ENCODE data around the gene GALNT8. TPM values are rescaled to one million over a fixed set of nuclear protein-coding genes. Genes with fewer than 3 reads are reported as not detected.

Gene GALNT8
- total RNA-seq (2021) (not detected in 2 replicates), Bru-seq, nascent RNA (percentile 14 among the genes with signal in this experiment), BruChase-seq, experiment 1, labeled RNA remaining after a 2-hour chase (percentile 22 among the genes with signal in this experiment), BruChase-seq, experiment 2, labeled RNA remaining after a 6-hour chase (percentile 22 among the genes with signal in this experiment)
- long read RNA-seq = 0 reads

GRCh38 chr12:4719821-4720636 is at the start of gene GALNT8:
TSS of gene GALNT8 (plus strand) at chr12:4720400. CDS start at chr12:4720678, 278 bp downstream.
- TF ChIP-seq CTCF (conservative IDR thresholded peaks at IDR 0.05; ENCODE audit: low read depth, low read length) (no peak), EZH2 (IDR thresholded peaks at IDR 0.05; ENCODE audit: borderline replicate concordance, low read depth, low read length, poor library complexity, severe bottlenecking) (no peak)
- ChIA-PET CTCF (no interaction called here), POLR2A (ENCODE audit: low non-redundant PET) (no interaction called here)
- intact Hi-C loops (cut with micrococcal nuclease; ENCODE audit: unreplicated experiment) = no loop called here
- Histone ChIP-seq H3K4me3 (ENCODE audit: low read depth, low read length, poor library complexity, severe bottlenecking) (no peak within 1 kb of the TSS), H3K27ac (ENCODE audit: low read depth, low read length, poor library complexity, severe bottlenecking) (no peak within 1 kb of the TSS), H3K27me3 (replicated peaks; ENCODE audit: insufficient read depth, low read depth, low read length, poor library complexity) (peaks cover 6% of the 10 kb centered on the region), H3K9me3 (ENCODE audit: low read depth, low read length, poor library complexity, severe bottlenecking) (no peaks in the 10 kb centered on the region), H3K4me1 (ENCODE audit: insufficient read depth, low read length, poor library complexity, severe bottlenecking) (no peaks in the 10 kb centered on the region), H3K36me3 (ENCODE audit: insufficient read depth, low read length, poor library complexity, severe bottlenecking) (no peaks in the 10 kb centered on the region)
- peak; percentile 38 for DNase-seq (ENCODE audit: low spot score)
- no TSS peak for BruUV-seq (replicated peaks)

GRCh38 chr12:4679711-4680110 is 40.5 kb upstream of the GALNT8 start:
- CTCF ChIA-PET = no interaction called here
- POLR2A ChIA-PET (ENCODE audit: low non-redundant PET) = no interaction called here
- H3K27ac ChIP-seq (ENCODE audit: low read depth, low read length, poor library complexity, severe bottlenecking) = no peak overlapping the region
- H3K36me3 ChIP-seq (ENCODE audit: insufficient read depth, low read length, poor library complexity, severe bottlenecking) = peaks cover 16% of the 10 kb centered on the region
- no TSS peak for BruUV-seq (replicated peaks)
- DNase-seq (ENCODE audit: low spot score) = no peak
- no peaks in the 10 kb centered on the region for H3K9me3 ChIP-seq (ENCODE audit: low read depth, low read length, poor library complexity, severe bottlenecking)
- no peak overlapping the region for H3K4me3 ChIP-seq (ENCODE audit: low read depth, low read length, poor library complexity, severe bottlenecking)
- no peaks in the 10 kb centered on the region for H3K27me3 ChIP-seq (replicated peaks; ENCODE audit: insufficient read depth, low read depth, low read length, poor library complexity)
- no peak for TF ChIP-seq EZH2 (IDR thresholded peaks at IDR 0.05; ENCODE audit: borderline replicate concordance, low read depth, low read length, poor library complexity, severe bottlenecking)
- H3K4me1 ChIP-seq (ENCODE audit: insufficient read depth, low read length, poor library complexity, severe bottlenecking) = no peaks in the 10 kb centered on the region
- intact Hi-C loops (cut with micrococcal nuclease; ENCODE audit: unreplicated experiment) = no loop called here

DNA sequence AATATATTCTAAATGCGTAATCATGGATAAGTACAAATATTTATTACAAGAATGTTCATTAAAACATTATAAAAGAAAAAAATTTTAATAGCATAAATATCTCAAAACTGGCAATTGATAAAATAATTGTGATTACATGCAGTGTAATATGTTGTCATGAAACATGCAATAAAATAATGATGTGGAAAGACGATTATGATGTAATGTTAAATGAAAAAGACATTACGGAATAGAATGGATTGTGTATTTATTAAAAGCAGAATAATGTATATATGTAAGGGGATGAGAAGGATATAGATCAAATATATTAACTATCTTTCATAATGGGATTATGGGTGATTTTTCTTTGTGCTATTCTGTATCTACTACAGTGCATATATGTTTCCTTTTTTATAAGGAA is 38.5 kb upstream of the GALNT8 start:
- TF ChIP-seq CTCF (conservative IDR thresholded peaks at IDR 0.05; ENCODE audit: low read depth, low read length) (no peak), EZH2 (IDR thresholded peaks at IDR 0.05; ENCODE audit: borderline replicate concordance, low read depth, low read length, poor library complexity, severe bottlenecking) (no peak)
- Histone ChIP-seq H3K4me1 (ENCODE audit: insufficient read depth, low read length, poor library complexity, severe bottlenecking) (no peaks in the 10 kb centered on the region), H3K36me3 (ENCODE audit: insufficient read depth, low read length, poor library complexity, severe bottlenecking) (peaks cover 26% of the 10 kb centered on the region), H3K27ac (ENCODE audit: low read depth, low read length, poor library complexity, severe bottlenecking) (no peak overlapping the region), H3K9me3 (ENCODE audit: low read depth, low read length, poor library complexity, severe bottlenecking) (no peaks in the 10 kb centered on the region), H3K27me3 (replicated peaks; ENCODE audit: insufficient read depth, low read depth, low read length, poor library complexity) (no peaks in the 10 kb centered on the region), H3K4me3 (ENCODE audit: low read depth, low read length, poor library complexity, severe bottlenecking) (no peak overlapping the region)
- CTCF ChIA-PET = no interaction called here
- POLR2A ChIA-PET (ENCODE audit: low non-redundant PET) = no interaction called here
- intact Hi-C loops (cut with micrococcal nuclease; ENCODE audit: unreplicated experiment) = no loop called here
- no TSS peak for BruUV-seq (replicated peaks)
- DNase-seq (ENCODE audit: low spot score) = no peak

Measured in A673 (cell line).